CD4-positive, alpha-beta T cell (primary cell): ENCODE measurements around the gene HEXD. TPM values are rescaled to one million over a fixed set of nuclear protein-coding genes. Genes with fewer than 3 reads are reported as not detected.

Experiments used
- ATAC-seq: fragments of 200-7000 bp; cut with Tn5 transposase; one replicate; pipeline ENCODE4 v1.10.0; 2022; ENCODE audit warnings: mild to moderate bottlenecking; ENCODE audit not compliant: poor library complexity
- CTCF ChIA-PET: fragments of 350-600 bp; sonication (Branson Sonifier 250); formaldehyde crosslinking; loops from one replicate; lab custom pipeline; 2021; ENCODE audit warnings: antibody characterized with exemption, inconsistent platforms; lab: Charles Lee
- POLR2A ChIA-PET: fragments of 350-600 bp; sonication (Branson Sonifier 250); formaldehyde crosslinking; loops from one replicate; lab custom pipeline; 2021; ENCODE audit warnings: antibody characterized with exemption, inconsistent platforms; lab: Charles Lee
- DNase-seq, 14 experiments: peaks; one replicate each; pipeline ENCODE4 v3.0.0-alpha.2; 2013 to 2020; ENCODE audit warnings: mixed read lengths in 2 of 14
- H3K27ac ChIP-seq, 2 donors: one replicate each; pipeline versions ENCODE4 v1.5.1 to v1.7.0; 2013; ENCODE audit warnings: low read length in 2 of 2, low read depth in 1 of 2, mild to moderate bottlenecking in 1 of 2
- H3K27me3 ChIP-seq, 2 experiments: 1 replicate in 1 of 2; 2 replicates in 1 of 2; pipeline versions ENCODE4 v1.6.1 to v1.7.0; 2013; ENCODE audit warnings: low read length in 2 of 2, control low read depth in 1 of 2, mild to moderate bottlenecking in 1 of 2, moderate library complexity in 1 of 2; ENCODE audit not compliant: insufficient read depth in 2 of 2, control insufficient read depth in 1 of 2
- H3K36me3 ChIP-seq: one replicate; pipeline ENCODE4 v1.6.1; 2013; ENCODE audit warnings: low read length, control low read depth; ENCODE audit not compliant: insufficient read depth
- H3K4me1 ChIP-seq: one replicate; pipeline ENCODE4 v1.6.1; 2013; ENCODE audit warnings: low read length, control low read depth; ENCODE audit not compliant: insufficient read depth
- H3K4me3 ChIP-seq: one replicate; pipeline ENCODE4 v1.5.1; 2013; ENCODE audit warnings: mild to moderate bottlenecking, low read length, moderate library complexity
- H3K9me3 ChIP-seq, 2 experiments: 1 replicate in 1 of 2; 2 replicates in 1 of 2; pipeline versions ENCODE4 v1.6.1 to v1.7.0; 2013; ENCODE audit warnings: low read length in 2 of 2, mild to moderate bottlenecking in 2 of 2, control low read depth in 1 of 2, moderate library complexity in 1 of 2; ENCODE audit not compliant: control insufficient read depth in 1 of 2, insufficient read depth in 1 of 2
- H3K27ac Mint-ChIP-seq: one replicate; pipeline ENCODE4 v1.8.0; 2020; ENCODE audit warnings: mixed read lengths
- H3K27me3 Mint-ChIP-seq: one replicate; pipeline ENCODE4 v1.8.0; 2021; ENCODE audit warnings: mixed read lengths
- H3K36me3 Mint-ChIP-seq: one replicate; pipeline ENCODE4 v1.8.0; 2021; ENCODE audit warnings: low read depth, mixed read lengths
- H3K4me1 Mint-ChIP-seq: one replicate; pipeline ENCODE4 v1.8.0; 2021; ENCODE audit warnings: low read depth, mixed read lengths
- H3K4me3 Mint-ChIP-seq: one replicate; pipeline ENCODE4 v1.8.0; 2020; ENCODE audit warnings: mild to moderate bottlenecking, mixed read lengths
- H3K9me3 Mint-ChIP-seq: one replicate; pipeline ENCODE4 v1.8.0; 2020; ENCODE audit warnings: mixed read lengths
- intact Hi-C, 2 experiments: fragments of 100-400 bp; cut with DNase I in 1 of 2; cut with micrococcal nuclease in 1 of 2; formaldehyde crosslinking; loops; one replicate each; pipeline versions ENCODE4 v1.15.1 to v1.9.0; 2023 to 2025; cut with DNase I, micrococcal nuclease
- total RNA-seq, 174 experiments: library from RNA in 2 of 174; stranded (reverse) in 2 of 174; gene quantifications; one replicate each; pipeline ENCODE4 v1.2.3 and lab custom pipeline; 2021 to 2026
- TF ChIP-seq, protein P1 (sequence below): fragments of 200-600 bp; IDR thresholded peaks from one replicate; pipeline ENCODE4 v1.8.0; 2022; ENCODE audit warnings: antibody characterized with exemption, mild to moderate bottlenecking

HEXD gene
- total RNA-seq, 2 experiments from 2014 or later = 27.8 to 31.2 TPM

DNA sequence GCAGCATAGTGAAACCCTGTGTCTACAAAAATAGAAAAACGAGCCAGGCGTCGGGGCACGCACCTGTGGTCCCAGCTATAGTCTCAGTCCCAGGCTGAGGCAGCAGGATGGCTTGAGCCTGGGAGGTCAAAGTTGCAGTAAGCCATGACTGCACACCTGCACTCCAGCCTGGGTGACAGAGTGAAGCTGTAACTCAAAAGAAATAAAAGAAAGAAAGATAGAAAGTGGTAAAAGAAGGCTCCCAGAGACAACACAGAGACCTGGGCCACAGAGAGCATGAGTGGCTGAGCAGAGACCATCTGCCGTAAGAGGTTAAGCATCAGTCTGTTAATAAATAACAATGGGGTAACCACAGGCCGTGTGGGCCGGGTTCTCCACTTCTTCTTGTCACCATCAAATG is 15.3 kb upstream of the HEXD start:
- H3K4me3 ChIP-seq = no peak overlapping the region
- peaks cover 22% of the 10 kb centered on the region for H3K36me3 ChIP-seq
- Mint-ChIP-seq H3K4me3 (no peak overlapping the region), H3K36me3 (peaks cover 30% of the 10 kb centered on the region), H3K4me1 (peaks cover 17% of the 10 kb centered on the region), H3K27me3 (no peaks in the 10 kb centered on the region), H3K9me3 (no peaks in the 10 kb centered on the region), H3K27ac (no peak overlapping the region)
- intact Hi-C loops = no loop called here
- POLR2A ChIA-PET = no interaction called here
- TF ChIP-seq, protein P1, sequence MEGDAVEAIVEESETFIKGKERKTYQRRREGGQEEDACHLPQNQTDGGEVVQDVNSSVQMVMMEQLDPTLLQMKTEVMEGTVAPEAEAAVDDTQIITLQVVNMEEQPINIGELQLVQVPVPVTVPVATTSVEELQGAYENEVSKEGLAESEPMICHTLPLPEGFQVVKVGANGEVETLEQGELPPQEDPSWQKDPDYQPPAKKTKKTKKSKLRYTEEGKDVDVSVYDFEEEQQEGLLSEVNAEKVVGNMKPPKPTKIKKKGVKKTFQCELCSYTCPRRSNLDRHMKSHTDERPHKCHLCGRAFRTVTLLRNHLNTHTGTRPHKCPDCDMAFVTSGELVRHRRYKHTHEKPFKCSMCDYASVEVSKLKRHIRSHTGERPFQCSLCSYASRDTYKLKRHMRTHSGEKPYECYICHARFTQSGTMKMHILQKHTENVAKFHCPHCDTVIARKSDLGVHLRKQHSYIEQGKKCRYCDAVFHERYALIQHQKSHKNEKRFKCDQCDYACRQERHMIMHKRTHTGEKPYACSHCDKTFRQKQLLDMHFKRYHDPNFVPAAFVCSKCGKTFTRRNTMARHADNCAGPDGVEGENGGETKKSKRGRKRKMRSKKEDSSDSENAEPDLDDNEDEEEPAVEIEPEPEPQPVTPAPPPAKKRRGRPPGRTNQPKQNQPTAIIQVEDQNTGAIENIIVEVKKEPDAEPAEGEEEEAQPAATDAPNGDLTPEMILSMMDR = no peak
- CTCF ChIA-PET = no interaction called here
- no peaks in the 10 kb centered on the region for H3K27me3 ChIP-seq
- peaks cover 21% of the 10 kb centered on the region for H3K4me1 ChIP-seq
- no peak overlapping the region for H3K27ac ChIP-seq
- ATAC-seq (no peak), DNase-seq (no peak)
- H3K9me3 ChIP-seq = no peaks in the 10 kb centered on the region

DNA sequence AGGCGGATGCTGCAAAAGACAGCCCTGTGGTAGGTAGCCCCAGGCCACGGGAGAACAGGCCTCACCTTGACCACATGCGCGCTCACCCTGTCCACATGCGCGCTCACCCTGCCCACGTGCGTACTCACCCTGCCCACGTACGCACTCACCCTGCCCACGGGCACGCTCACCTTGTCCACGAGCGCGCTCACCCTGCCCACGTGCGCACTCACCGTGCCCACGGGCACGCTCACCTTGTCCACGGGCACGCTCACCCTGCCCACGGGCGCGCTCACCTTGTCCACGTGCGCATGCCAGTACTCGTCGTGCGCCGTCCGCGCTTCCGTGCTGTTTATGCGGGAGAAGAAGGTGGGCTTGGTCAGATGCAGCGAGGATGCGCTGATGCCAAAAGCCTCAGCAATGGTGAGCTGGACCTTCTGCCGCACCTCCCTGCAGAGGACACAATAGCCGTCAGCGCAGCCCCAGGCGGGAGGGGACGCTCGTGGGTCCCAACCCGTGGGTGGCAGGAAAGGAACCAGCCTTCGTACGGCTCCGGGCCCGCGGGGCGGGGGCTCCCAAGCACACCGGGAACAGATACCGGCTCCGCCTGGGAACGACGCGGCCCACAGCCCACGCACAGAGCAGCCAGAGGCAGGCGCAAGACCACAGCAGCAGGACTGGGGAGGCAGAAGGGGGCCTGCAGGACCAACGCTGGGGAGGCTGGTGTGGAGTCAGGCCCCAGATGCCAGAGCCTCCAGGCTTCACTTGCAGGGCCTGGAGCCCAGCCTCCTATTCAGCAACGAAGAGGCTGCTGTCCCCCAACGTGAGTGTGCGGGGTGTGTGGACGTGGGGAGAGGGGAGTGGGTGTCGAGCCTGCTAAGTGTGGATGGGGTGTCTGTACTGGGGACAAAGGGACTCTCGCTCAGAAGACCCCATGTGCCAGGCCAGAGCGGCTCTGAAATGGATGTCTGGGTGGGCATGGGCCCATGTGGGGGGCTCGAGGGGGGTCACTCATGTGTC is 14.2 kb upstream of the HEXD start:
- intact Hi-C loops = no loop called here
- Mint-ChIP-seq H3K4me3 (no peak overlapping the region), H3K36me3 (peaks cover 41% of the 10 kb centered on the region), H3K27ac (no peak overlapping the region), H3K9me3 (no peaks in the 10 kb centered on the region), H3K4me1 (peaks cover 17% of the 10 kb centered on the region), H3K27me3 (no peaks in the 10 kb centered on the region)
- ChIA-PET POLR2A (no interaction called here), CTCF (no interaction called here)
- Histone ChIP-seq H3K4me3 (no peak overlapping the region), H3K27me3 (no peaks in the 10 kb centered on the region), H3K27ac (no peak overlapping the region), H3K4me1 (peaks cover 21% of the 10 kb centered on the region), H3K9me3 (no peaks in the 10 kb centered on the region), H3K36me3 (peaks cover 22% of the 10 kb centered on the region)
- TF ChIP-seq, protein P1 = no peak
- no peak for DNase-seq
- ATAC-seq = no peak

DNA sequence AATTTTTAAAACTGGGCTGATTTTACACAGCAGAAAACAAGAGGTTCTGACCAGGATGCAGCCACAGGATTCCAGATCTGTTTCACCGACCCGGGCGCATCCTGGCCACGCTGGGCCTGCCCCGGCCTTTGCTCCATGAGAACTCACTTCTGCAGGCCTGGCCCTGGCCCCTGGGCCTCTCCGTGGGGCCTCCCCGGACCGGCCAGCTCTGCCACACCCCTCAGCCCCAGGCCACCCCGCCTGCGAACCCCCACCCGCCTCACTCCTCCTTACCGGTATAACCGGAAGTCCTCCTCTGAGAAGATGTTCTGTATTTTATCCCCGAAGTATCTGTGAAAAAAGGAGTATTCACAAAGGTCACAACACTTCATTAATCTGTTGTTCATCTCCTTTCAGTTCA is 13.1 kb upstream of the HEXD start:
- H3K4me1 ChIP-seq = peaks cover 17% of the 10 kb centered on the region
- CTCF ChIA-PET = no interaction called here
- no peak for DNase-seq
- no peak overlapping the region for H3K27ac ChIP-seq
- Mint-ChIP-seq H3K27ac (no peak overlapping the region), H3K9me3 (no peaks in the 10 kb centered on the region), H3K27me3 (no peaks in the 10 kb centered on the region), H3K4me3 (no peak overlapping the region), H3K36me3 (peaks cover 48% of the 10 kb centered on the region), H3K4me1 (peaks cover 16% of the 10 kb centered on the region)
- intact Hi-C loops = no loop called here
- no peaks in the 10 kb centered on the region for H3K27me3 ChIP-seq
- TF ChIP-seq, protein P1 = no peak
- POLR2A ChIA-PET = no interaction called here
- H3K36me3 ChIP-seq = peaks cover 26% of the 10 kb centered on the region
- no peak overlapping the region for H3K4me3 ChIP-seq
- no peaks in the 10 kb centered on the region for H3K9me3 ChIP-seq
- ATAC-seq = no peak
